Esophagus squamous epithelium (tissue), 5 donors: ENCODE measurements around the gene CCDC182. TPM values are rescaled to one million over a fixed set of nuclear protein-coding genes. Genes with fewer than 3 reads are reported as not detected.

Source experiments
- DNase-seq: peaks from one replicate; lab custom pipeline; 2025; lab: John Stamatoyannopoulos, UW
- H3K27ac ChIP-seq, 4 donors: fragments of 200-600 bp; sonication (generic); one replicate each; pipeline ENCODE4 v1.5.1; 2016 to 2019; ENCODE audit warnings: mild to moderate bottlenecking in 1 of 4
- H3K27me3 ChIP-seq, 4 donors: fragments of 200-600 bp; sonication (generic); 1 replicate in 3 of 4; 2 replicates in 1 of 4; pipeline versions ENCODE4 v1.5.1 to v1.6.0; 2017 to 2021; ENCODE audit warnings: antibody characterized with exemption in 1 of 4
- H3K36me3 ChIP-seq, 3 donors: fragments of 200-600 bp; sonication (generic); one replicate each; pipeline ENCODE4 v1.5.1; 2016 to 2019
- H3K4me1 ChIP-seq, 3 donors: fragments of 200-600 bp; sonication (generic); one replicate each; pipeline ENCODE4 v1.5.1; 2017 to 2019
- H3K4me3 ChIP-seq, 4 donors: fragments of 200-600 bp; sonication (generic); 1 replicate in 3 of 4; 2 replicates in 1 of 4; pipeline ENCODE4 v1.5.1; 2016 to 2019; ENCODE audit warnings: mild to moderate bottlenecking in 2 of 4, moderate library complexity in 1 of 4
- H3K9me3 ChIP-seq, 3 donors: fragments of 200-600 bp; sonication (generic); one replicate each; pipeline ENCODE4 v1.5.1; 2016 to 2019
- CTCF ChIP-seq, 6 experiments: fragments of 450-650 bp in 4 of 6; fragments of 200-600 bp in 2 of 6; sonication (generic) in 2 of 6; IDR thresholded peaks; one replicate each; pipeline ENCODE4 v1.5.1; 2016 to 2019; ENCODE audit warnings: antibody characterized with exemption in 6 of 6, mild to moderate bottlenecking in 4 of 6, moderate library complexity in 4 of 6
- POLR2A ChIP-seq, 4 donors: fragments of 450-650 bp; IDR thresholded peaks; one replicate each; pipeline ENCODE4 v1.6.1; 2017; ENCODE audit warnings: antibody characterized with exemption in 4 of 4, mild to moderate bottlenecking in 4 of 4, moderate library complexity in 3 of 4
- WGBS, 2 donors: methylation state at CpG; one replicate each; pipeline ENCODE4 v1.1.5; 2018; 5-methylcytosine and 5-hydroxymethylcytosine counted together
- intact Hi-C: fragments of 100-400 bp; cut with DNase I; formaldehyde crosslinking; loops from one replicate; pipeline ENCODE4 v1.15.0; 2022
- total RNA-seq, 4 donors: library from RNA; depleted of rRNA; stranded (reverse); fragments of >200 nt; gene quantifications; one replicate each; pipeline ENCODE4 v1.1.0, GENCODE V29; 2016
- donor health status: DM: yes; HTN: yes; CAD: no.

CCDC182 gene
- total RNA-seq, 4 donors from 2014 or later: not detected

- no peak for DNase-seq
- H3K27ac ChIP-seq: no peak overlapping the region
- no peak overlapping the region for H3K4me3 ChIP-seq
- TF ChIP-seq CTCF (IDR thresholded peaks at IDR 0.05): peak; percentile 36 to 73 (median 64)
- no peak for TF ChIP-seq POLR2A (IDR thresholded peaks at IDR 0.05)
- 21 to 28% methylated on average over 6 of the region's 6 CpGs for WGBS, 2 donors
- H3K9me3 ChIP-seq: no peaks in the 10 kb centered on the region
- intact Hi-C loops: loop anchor here (5.0 to 10.0 kb wide), 3 partner anchors 153 to 613 kb away; no protein-coding TSS in a partner anchor
- H3K27me3 ChIP-seq: peaks cover 0 to 50% (median 0%) of the 10 kb centered on the region in 4 donors
- no peaks in the 10 kb centered on the region for H3K36me3 ChIP-seq
- no peaks in the 10 kb centered on the region for H3K4me1 ChIP-seq
Measured at GRCh38 chr17:57747221-57748017, 2.3 kb upstream of the CCDC182 start.

GRCh38 chr17:57746221-57746620 lies 1.1 kb upstream of the CCDC182 start:
- H3K4me3 ChIP-seq: no peak overlapping the region
- H3K4me1 ChIP-seq: no peaks in the 10 kb centered on the region
- H3K9me3 ChIP-seq: no peaks in the 10 kb centered on the region
- H3K36me3 ChIP-seq: no peaks in the 10 kb centered on the region
- no peak for DNase-seq
- TF ChIP-seq POLR2A (IDR thresholded peaks at IDR 0.05) (no peak), CTCF (IDR thresholded peaks at IDR 0.05) (no peak)
- H3K27me3 ChIP-seq: peaks cover 0 to 59% (median 0%) of the 10 kb centered on the region in 4 donors
- no peak overlapping the region for H3K27ac ChIP-seq
- intact Hi-C loops: loop anchor here (5.0 to 10.0 kb wide), 3 partner anchors 151 to 611 kb away; no protein-coding TSS in a partner anchor

- intact Hi-C loops: loop anchor here (5.0 to 10.0 kb wide), 3 partner anchors 150 to 610 kb away; no protein-coding TSS in a partner anchor
- no peak overlapping the region for H3K27ac ChIP-seq
- DNase-seq: no peak
- no peaks in the 10 kb centered on the region for H3K36me3 ChIP-seq
- H3K4me3 ChIP-seq: no peak overlapping the region
- H3K4me1 ChIP-seq: no peaks in the 10 kb centered on the region
- peaks cover 0 to 76% (median 0%) of the 10 kb centered on the region in 4 donors for H3K27me3 ChIP-seq
- TF ChIP-seq POLR2A (IDR thresholded peaks at IDR 0.05) (no peak), CTCF (IDR thresholded peaks at IDR 0.05) (no peak)
- H3K9me3 ChIP-seq: no peaks in the 10 kb centered on the region
- 74 to 80% methylated on average over 18 to 19 of the region's 26 CpGs for WGBS, 2 donors
Measured at GRCh38 chr17:57744195-57745170, 616 bp downstream of the CCDC182 start.

DNA sequence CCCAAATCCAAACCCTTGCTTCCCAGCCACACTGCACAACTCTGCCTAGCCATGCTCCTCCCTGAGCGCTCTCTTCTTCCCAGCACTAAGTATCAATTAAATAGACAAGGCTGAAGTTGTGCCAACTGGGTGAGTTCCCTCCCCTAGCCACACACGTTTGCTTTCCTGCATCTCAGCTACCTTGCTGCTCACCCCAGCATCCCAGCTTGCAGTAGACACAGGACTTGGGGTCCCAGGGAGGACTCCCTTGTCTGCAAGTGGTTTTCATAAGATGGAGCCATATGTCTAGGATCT lies 4.9 kb downstream of the CCDC182 start:
- H3K4me3 ChIP-seq: no peak overlapping the region
- WGBS, 2 donors: 35 to 40% methylated on average over 2 of the region's 2 CpGs
- no peaks in the 10 kb centered on the region for H3K9me3 ChIP-seq
- TF ChIP-seq POLR2A (IDR thresholded peaks at IDR 0.05) (no peak), CTCF (IDR thresholded peaks at IDR 0.05) (no peak)
- H3K27me3 ChIP-seq: peaks cover 0 to 51% (median 0%) of the 10 kb centered on the region in 4 donors
- H3K36me3 ChIP-seq: no peaks in the 10 kb centered on the region
- DNase-seq: no peak
- intact Hi-C loops: loop anchor here (10.0 kb wide), 2 partner anchors 145 to 605 kb away; no protein-coding TSS in a partner anchor
- H3K4me1 ChIP-seq: no peaks in the 10 kb centered on the region
- no peak overlapping the region for H3K27ac ChIP-seq
